HG02678 (cell line): Measurements from ENCODE around the gene USP30.

Source experiments
- ATAC-seq: cut with Tn5 transposase; IDR thresholded peaks from one replicate; pipeline ENCODE4 v1.9.1; 2021; ENCODE audit warnings: mild to moderate bottlenecking, moderate library complexity; ENCODE audit not compliant: unreplicated experiment

The USP30 gene

DNA sequence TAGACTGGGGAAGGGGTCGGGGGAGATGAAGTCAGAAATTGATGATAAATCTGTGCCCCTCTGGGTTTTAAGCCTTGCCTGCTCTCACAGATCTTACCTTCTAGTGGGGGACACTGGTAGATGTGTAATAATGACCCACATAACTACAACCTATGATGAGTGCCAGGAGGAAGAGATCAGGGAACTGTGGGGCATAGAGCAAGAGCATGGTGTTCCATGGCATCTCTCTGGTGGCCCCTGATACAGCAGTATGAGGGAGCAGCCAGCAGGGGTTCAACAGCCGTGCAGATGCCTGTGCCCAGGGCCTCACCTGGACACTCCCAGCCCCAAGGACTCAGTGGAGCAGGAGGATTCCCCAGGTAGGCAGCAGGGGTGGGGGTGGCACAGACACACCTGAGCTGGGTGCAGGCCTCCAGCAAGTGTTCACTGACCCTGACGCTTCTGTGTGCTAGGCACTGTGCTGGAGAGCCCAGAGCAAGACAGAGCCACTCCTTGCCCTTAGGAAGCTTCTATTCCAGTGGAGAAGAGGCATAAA is 69.0 kb downstream of the USP30 start:
- no peak for ATAC-seq

DNA sequence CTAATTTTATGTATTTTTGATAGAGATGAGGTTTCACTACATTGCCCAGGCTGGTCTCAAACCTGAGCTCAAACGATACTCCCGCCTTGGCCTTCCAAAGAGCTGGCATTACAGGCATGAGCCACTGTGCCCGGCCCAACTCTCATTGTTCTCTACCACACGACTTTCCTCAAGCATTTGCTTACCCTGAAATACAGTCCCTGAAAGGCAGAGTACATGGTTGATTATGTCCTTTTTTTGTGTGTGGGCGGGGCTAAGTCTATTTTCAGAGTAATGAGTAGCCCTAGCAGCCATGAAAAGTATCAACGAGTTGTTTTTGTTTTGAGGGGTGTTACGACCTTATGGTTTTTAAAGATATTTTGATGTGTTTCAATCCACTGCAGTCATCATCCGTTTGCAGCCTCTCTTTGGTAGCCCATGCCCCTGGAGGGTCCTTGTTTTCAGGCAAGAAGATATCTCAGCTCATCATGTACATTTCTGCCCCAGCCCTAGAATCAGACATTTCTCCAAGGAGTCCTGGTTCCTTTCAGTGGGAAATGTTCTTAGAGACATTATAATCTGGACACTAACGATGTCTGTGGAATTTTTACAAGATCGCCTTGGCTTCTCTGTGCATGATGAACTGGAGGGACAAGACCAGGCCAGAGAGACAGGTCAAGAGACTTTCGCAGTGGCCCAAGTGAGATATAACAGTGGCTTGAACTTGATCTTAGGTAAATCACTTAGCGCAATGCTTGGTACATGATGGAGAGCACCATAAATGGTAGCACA is 72.7 kb downstream of the USP30 start:
- ATAC-seq, result no peak

DNA sequence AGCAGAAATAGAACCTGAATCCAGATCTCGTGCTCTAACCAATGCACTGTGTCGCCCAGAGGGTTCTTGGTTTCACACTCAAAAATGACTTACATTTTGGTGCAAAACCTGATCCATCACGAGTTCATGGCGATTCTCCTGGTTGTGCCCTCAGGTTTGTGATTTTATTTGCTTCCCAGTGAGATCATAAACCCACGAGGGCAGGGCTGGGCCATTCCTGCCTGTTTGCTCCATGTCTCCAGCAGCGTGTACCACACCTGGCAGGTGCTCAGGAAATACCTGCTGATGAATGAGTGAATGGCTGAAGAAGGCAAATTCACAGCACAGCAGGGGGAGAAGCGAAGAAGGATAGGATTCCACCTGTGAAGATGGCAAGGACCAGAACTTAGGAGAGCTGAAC is 73.4 kb downstream of the USP30 start:
- ATAC-seq, result no peak

DNA sequence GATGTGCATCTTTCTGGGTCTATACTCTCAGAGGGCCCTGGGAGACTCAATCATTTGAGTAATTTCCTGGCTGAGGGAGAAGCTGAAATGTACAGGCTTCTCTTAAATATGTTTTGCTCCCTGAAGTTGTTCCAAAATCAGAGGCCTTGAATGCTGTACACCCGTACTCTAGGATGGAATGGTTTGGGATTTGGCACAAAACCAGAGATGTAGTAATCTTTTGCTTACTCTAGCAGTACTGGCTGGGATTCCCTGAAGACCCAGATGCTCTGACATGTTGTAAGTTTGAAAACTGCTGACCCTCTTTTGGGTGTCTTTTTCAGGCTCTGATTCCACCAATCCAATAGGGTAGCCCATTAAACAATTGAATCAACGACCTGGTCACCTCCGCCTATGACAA is 74.4 kb downstream of the USP30 start:
- ATAC-seq, result no peak

DNA sequence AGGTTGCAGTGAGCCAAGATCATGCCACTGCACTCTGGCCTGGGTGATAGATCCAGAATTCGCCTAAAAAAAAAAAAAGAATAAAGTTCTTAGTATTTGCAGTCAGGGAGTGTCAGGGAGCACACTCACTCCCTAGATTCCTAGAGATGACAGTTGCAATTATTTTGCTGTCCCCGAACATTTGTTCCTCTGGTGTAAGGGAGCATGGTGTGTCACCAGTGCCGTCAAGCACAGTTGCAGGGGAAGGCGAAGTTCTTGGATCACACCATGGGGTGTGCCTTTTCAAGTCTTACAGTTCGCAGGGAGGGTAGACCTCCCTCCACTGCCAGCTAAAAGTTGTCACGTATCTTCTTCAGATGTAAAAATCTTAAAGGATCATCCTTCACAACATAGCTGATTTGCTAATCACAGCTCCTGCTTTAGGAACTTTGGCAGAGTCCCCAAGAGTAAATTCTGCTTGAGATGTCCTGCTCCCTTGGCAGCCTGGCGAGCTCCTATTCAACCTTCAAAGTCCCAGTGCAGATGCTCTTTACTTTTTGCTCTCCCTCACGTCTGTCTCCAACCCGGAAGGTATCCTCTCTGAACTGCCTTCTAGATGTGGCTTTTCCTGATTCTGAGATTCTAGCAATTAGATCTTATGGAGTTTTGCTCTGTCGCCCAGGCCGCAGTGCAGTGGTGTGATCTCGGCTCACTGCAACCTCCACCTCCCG is 75.3 kb downstream of the USP30 start:
- ATAC-seq, result no peak

DNA sequence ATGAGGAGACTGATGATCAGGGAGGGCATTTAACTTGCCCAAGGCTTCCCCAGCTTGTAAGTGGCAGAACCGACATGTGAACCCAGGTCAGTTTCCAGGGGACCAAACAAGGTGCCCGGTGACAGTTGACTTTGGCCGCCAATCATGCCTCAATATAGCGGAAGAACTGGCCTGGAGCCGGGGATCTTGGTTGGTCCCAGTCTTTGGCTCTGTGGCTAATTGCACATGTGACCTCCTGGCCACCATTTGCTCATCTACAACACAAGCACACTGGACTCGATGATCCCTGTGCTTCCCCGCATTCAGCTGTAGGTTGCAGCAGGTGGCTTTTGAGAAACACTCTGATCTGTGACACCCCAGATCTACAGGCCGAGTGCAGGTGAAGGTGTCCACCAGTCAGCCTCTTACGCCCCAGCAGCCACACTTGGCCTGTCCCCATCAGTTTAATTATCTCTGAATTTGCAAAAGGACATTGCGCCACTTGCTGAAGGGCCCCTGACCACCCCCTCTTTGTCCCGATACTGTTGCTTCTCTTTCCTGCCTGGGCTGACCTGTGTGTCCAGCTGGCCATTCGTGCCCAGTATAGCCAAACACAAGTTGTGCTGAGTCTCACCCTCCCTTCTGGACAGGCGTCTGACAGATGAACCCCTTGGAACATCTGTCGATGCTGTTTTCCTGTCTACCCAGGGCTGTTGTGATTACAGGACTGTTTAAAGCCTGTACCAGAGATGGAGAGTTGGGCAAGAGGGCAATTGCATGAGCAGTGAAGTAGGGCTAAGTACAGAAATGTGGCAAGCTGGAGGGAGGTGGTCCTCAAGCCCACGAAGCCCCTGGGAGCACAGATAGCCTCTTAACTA is 78.1 kb downstream of the USP30 start:
- ATAC-seq, result no peak

DNA sequence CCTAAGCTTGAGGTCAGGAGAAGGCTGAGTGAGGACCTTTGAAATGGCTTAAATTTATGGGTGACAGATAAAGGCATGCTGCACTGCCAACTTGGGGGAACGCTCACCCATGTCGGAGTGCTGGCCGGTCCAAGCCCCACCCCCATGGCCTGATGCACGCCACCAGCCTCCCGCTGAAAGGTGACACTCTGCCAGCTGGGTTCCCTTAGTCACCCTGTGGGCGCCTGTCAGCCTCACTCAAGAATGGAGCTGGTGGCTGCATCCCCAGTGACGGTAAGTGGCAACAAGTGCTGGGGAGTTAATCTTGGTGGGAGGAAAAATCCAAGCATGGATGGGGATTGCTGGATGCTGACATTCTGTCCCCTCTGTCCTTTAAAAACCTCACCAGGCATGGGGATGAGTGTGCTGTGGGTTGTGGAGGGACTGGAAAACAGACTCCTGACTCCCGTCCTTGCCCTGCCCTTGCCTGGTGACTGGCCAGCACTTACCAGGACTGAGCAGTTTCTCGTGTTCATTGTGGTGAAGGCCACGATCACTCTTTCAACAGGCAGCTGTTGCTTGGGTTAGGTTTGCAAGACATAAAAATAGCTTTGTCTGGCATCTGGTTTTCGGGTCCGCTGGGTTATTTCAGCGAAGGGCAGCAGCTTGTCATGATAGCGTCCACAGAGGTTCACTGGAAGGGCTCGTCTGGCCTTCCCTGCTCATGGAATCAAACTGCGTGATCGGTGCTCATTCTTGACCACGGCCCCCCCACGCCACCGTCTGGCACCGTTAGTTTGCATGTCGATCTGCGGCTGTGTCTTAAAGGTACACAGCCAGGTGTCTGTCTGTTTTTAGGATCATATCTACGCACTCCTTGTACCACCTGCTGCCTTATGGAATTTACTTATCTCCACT is 79.0 kb downstream of the USP30 start:
- no peak for ATAC-seq

DNA sequence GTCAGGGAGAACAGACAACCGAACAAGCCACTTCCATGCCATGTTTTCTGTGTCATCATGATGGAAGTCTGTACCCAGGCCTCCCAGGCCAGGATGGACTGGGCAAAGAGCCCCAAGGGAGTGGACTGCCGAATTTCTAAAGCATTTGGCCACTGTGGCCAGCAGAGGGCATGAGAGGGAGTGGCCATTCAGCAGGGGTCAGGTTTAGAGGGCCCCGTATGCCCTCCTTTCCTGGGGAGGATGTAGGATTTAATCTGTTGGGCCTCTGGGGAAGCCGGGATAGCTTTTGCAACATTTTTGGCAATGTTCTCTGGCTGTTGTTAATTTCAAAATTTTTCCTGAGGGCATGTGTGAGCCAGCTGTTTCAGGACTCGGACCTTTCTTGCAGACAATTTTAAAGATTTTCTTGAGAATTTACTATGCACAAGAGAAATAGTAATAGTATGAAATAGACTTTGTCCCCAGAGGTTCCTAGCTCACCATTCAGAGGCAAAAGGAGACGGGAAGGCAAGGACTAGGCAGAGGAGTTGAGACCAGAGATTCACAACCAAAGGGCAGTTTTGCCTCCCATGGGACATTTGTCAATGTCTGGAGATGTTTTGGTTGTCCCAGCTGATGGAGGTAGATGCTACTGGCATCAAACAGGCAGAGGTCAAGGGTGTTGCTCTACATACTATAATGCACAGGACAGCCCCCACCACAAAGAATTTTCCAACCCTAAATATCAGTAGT is 82.0 kb downstream of the USP30 start:
- ATAC-seq, result no peak

DNA sequence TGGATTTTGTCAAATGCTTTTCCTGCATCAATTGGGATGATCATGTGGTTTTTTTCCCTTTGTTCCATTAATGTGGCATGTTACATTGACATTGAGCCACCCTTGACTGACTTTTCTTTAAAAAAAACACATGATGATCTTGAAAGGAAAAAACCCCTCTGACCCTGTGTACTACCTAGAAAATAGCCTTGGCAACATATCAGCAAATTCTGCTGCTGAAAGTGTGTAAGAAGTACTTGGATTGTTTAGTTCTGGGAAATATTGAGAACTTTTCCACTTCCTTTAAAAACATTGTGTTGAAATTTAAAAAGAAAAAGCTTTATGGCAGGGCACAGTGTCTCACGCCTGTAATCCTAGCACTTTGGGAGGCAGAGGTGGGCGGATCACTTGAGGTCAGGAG is 84.7 kb downstream of the USP30 start:
- no peak for ATAC-seq
